ENCODE measurements around the gene MBD5.

Gene MBD5

DNA sequence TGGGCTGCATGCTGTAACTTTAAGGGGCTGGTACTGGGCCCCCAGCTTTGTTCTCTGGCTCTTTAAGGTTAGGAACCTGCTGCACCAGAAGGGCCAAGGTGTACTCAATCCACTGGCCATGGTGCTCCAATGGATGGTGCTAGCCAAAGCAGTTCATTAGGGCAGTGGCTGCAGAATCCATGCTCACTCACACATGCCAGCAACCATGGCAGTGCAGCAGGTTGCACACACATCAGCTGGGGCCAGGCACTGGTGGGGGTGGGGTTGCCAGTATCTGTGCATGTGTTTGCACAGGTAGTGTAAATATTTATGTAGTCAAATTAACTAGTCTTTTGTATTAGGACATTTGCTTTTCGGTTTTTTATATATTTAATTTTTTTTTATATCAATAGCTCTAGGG lies 395.4 kb downstream of the MBD5 start:
- Histone ChIP-seq H3K27ac (ENCODE audit: low read length) (no peak overlapping the region), H3K4me1 (ENCODE audit: insufficient read depth, low read length) (no peaks in the 10 kb centered on the region), H3K36me3 (ENCODE audit: insufficient read depth, low read depth, low read length) (no peaks in the 10 kb centered on the region), H3K9ac (ENCODE audit: low read depth, low read length) (no peak overlapping the region), H3K27me3 (ENCODE audit: insufficient read depth, low read length) (no peaks in the 10 kb centered on the region), H3K4me3 (ENCODE audit: low read length) (no peak overlapping the region), H3K9me3 (ENCODE audit: insufficient read depth, low read depth, low read length) (peaks cover 8% of the 10 kb centered on the region)

DNA sequence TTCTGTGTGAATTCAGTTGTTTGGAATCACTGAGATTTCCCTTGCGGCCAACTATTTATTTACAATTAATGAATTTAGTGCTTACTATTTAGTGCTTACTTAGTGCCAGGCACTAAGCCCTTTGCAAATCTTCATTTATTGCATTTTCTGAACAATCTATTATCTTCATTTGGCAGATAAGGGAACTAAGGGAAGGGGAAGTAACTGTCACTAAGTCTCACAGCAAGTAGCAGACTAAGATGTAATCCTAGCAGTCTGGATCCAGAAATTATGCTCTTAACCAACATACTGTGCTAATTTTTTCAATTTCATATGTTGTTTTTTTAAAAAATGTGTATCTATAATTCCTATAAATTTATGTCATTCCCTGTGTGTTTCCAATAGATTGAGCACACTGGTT lies 409.2 kb downstream of the MBD5 start:
- no peaks in the 10 kb centered on the region for H3K27me3 ChIP-seq (ENCODE audit: insufficient read depth, low read length)
- no peak overlapping the region for H3K4me3 ChIP-seq (ENCODE audit: low read length)
- H3K36me3 ChIP-seq (ENCODE audit: insufficient read depth, low read depth, low read length) = no peaks in the 10 kb centered on the region
- H3K27ac ChIP-seq (ENCODE audit: low read length) = no peak overlapping the region
- H3K9ac ChIP-seq (ENCODE audit: low read depth, low read length) = no peak overlapping the region
- no peaks in the 10 kb centered on the region for H3K4me1 ChIP-seq (ENCODE audit: insufficient read depth, low read length)
- no peaks in the 10 kb centered on the region for H3K9me3 ChIP-seq (ENCODE audit: insufficient read depth, low read depth, low read length)

DNA sequence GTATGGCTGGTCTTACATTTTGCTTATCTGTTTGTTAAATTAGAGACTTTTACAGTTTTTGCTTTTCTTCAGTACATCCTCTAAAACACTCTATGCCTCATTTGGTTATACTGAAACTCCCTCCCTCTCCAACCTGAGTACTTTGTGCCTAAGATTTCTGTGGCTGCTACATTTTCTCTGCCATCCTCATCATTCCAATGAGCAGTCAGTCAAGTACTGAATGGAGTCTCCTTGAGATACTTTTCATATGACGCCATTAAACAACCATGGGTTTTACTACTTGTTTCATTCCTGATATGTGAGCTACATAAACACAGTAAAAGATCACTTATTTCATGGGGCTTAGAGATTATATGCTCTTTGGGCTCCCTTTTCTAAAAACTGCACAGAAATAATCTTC lies 427.0 kb downstream of the MBD5 start:
- Histone ChIP-seq H3K27me3 (ENCODE audit: insufficient read depth, low read length) (no peaks in the 10 kb centered on the region), H3K9me3 (ENCODE audit: insufficient read depth, low read depth, low read length) (no peaks in the 10 kb centered on the region), H3K4me1 (ENCODE audit: insufficient read depth, low read length) (no peaks in the 10 kb centered on the region), H3K36me3 (ENCODE audit: insufficient read depth, low read depth, low read length) (no peaks in the 10 kb centered on the region), H3K9ac (ENCODE audit: low read depth, low read length) (no peak overlapping the region), H3K4me3 (ENCODE audit: low read length) (no peak overlapping the region), H3K27ac (ENCODE audit: low read length) (no peak overlapping the region)

DNA sequence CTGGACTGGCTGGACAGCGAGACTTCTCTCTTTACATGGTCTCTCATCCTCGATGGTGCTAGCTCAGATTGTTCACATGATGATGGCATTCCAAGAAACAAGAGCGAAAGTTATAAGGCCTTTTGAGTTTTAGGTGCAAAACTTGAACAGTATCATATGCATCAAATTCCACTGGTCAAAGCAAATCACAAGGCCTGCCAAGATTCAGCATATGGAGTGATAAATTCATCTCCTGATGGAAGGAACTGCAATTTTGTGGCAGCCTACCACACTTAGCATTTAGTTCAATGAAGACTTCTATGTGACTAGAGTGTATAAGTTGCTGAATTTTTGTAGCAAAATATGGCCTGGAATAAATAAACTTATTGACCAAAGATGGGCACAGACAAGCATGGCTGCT lies 429.6 kb downstream of the MBD5 start:
- Histone ChIP-seq H3K9ac (ENCODE audit: low read depth, low read length) (no peak overlapping the region), H3K36me3 (ENCODE audit: insufficient read depth, low read depth, low read length) (no peaks in the 10 kb centered on the region), H3K4me3 (ENCODE audit: low read length) (no peak overlapping the region), H3K9me3 (ENCODE audit: insufficient read depth, low read depth, low read length) (no peaks in the 10 kb centered on the region), H3K27ac (ENCODE audit: low read length) (no peak overlapping the region), H3K27me3 (ENCODE audit: insufficient read depth, low read length) (no peaks in the 10 kb centered on the region), H3K4me1 (ENCODE audit: insufficient read depth, low read length) (no peaks in the 10 kb centered on the region)

DNA sequence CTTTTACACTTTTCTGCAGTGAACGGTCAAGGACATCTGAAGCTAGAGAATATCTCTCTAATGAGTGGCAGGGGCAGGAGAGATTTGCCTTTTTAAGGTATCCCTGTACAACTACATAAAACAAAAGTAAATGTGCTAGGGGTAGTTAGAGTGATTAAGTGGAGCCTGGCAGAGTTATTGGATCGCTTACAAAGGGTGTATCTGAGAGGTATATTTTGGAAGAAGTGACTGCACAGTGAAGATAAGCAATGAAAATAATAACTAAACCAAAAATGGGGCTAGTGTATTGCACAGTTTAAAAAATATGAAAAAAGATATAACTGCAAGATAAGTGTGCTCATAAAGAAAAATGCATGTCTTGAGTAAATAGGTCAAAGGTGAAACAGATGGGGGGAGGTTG lies 430.2 kb downstream of the MBD5 start:
- no peaks in the 10 kb centered on the region for H3K9me3 ChIP-seq (ENCODE audit: insufficient read depth, low read depth, low read length)
- no peak overlapping the region for H3K4me3 ChIP-seq (ENCODE audit: low read length)
- no peaks in the 10 kb centered on the region for H3K4me1 ChIP-seq (ENCODE audit: insufficient read depth, low read length)
- no peak overlapping the region for H3K27ac ChIP-seq (ENCODE audit: low read length)
- H3K36me3 ChIP-seq (ENCODE audit: insufficient read depth, low read depth, low read length) = no peaks in the 10 kb centered on the region
- no peaks in the 10 kb centered on the region for H3K27me3 ChIP-seq (ENCODE audit: insufficient read depth, low read length)
- H3K9ac ChIP-seq (ENCODE audit: low read depth, low read length) = no peak overlapping the region

DNA sequence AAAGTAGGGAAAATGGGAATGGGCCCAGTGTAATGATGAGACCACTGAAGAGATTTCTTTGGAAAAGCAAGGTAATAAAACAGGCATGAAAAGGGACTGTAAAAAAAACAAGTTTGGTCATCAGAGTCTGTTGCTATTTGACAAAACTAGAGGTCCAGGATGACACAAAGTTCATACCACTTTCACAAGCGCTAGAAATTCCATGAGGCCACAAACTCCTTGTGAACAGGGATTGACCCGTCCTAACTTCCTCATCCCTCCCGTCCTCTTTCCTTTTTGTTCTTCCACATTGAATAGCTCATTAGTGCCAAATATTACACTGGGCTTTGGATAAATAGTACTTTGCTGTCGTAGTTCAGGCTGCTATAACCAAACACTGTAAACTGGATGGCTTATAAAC lies 434.9 kb downstream of the MBD5 start:
- Histone ChIP-seq H3K9ac (ENCODE audit: low read depth, low read length) (no peak overlapping the region), H3K27me3 (ENCODE audit: insufficient read depth, low read length) (no peaks in the 10 kb centered on the region), H3K4me1 (ENCODE audit: insufficient read depth, low read length) (no peaks in the 10 kb centered on the region), H3K9me3 (ENCODE audit: insufficient read depth, low read depth, low read length) (no peaks in the 10 kb centered on the region), H3K36me3 (ENCODE audit: insufficient read depth, low read depth, low read length) (no peaks in the 10 kb centered on the region), H3K27ac (ENCODE audit: low read length) (no peak overlapping the region), H3K4me3 (ENCODE audit: low read length) (no peak overlapping the region)

DNA sequence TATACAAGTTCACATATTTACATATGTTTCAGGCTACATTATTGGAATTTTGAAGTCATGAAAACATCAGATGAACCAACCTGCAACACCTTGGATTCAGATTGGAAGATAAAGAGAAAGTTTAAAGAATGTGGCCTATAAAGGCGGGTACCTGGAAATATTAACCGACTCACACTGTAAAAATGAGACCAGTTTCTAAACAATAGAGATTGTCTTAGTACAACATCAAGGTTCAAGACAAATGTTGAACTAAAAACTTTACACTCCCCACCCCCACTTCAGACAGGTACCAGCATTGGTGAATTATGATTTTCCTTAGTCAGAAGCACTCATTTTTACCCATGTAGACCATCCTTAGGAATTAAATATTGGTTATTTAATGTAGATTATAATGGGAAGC lies 437.3 kb downstream of the MBD5 start:
- no peak overlapping the region for H3K4me3 ChIP-seq (ENCODE audit: low read length)
- H3K9me3 ChIP-seq (ENCODE audit: insufficient read depth, low read depth, low read length) = no peaks in the 10 kb centered on the region
- H3K36me3 ChIP-seq (ENCODE audit: insufficient read depth, low read depth, low read length) = no peaks in the 10 kb centered on the region
- no peaks in the 10 kb centered on the region for H3K27me3 ChIP-seq (ENCODE audit: insufficient read depth, low read length)
- no peak overlapping the region for H3K9ac ChIP-seq (ENCODE audit: low read depth, low read length)
- no peaks in the 10 kb centered on the region for H3K4me1 ChIP-seq (ENCODE audit: insufficient read depth, low read length)
- no peak overlapping the region for H3K27ac ChIP-seq (ENCODE audit: low read length)

DNA sequence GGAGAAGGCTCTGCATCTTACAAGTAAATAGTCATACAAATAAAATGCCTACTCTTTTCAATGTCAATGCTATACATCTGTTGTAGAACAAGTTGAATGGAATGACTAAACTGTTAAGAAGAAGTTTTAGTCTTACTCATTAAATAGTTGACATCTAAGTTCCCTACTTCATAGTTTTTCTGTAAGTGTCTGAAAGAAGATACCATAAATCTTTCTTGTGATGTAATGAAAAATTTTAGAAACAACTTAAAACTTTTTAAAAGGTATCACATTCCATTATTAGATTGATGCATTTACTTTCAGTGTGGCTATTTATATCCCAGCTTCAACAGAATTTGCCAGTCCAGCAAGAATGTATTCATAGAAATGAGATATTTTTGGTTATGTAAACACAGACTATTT lies 438.5 kb downstream of the MBD5 start:
- H3K27me3 ChIP-seq (ENCODE audit: insufficient read depth, low read length) = no peaks in the 10 kb centered on the region
- no peak overlapping the region for H3K27ac ChIP-seq (ENCODE audit: low read length)
- H3K9me3 ChIP-seq (ENCODE audit: insufficient read depth, low read depth, low read length) = no peaks in the 10 kb centered on the region
- H3K4me3 ChIP-seq (ENCODE audit: low read length) = no peak overlapping the region
- H3K9ac ChIP-seq (ENCODE audit: low read depth, low read length) = no peak overlapping the region
- H3K4me1 ChIP-seq (ENCODE audit: insufficient read depth, low read length) = no peaks in the 10 kb centered on the region
- H3K36me3 ChIP-seq (ENCODE audit: insufficient read depth, low read depth, low read length) = no peaks in the 10 kb centered on the region

- Histone ChIP-seq H3K4me3 (ENCODE audit: low read length) (no peak overlapping the region), H3K9me3 (ENCODE audit: insufficient read depth, low read depth, low read length) (no peaks in the 10 kb centered on the region), H3K36me3 (ENCODE audit: insufficient read depth, low read depth, low read length) (no peaks in the 10 kb centered on the region)
These were observed 441.0 kb downstream of the MBD5 start for GRCh38 chr2:148461876-148462275.

GRCh38 chr2:148475626-148476025 lies 454.7 kb downstream of the MBD5 start:
- no peaks in the 10 kb centered on the region for H3K36me3 ChIP-seq (ENCODE audit: insufficient read depth, low read depth, low read length)
- H3K4me1 ChIP-seq (ENCODE audit: insufficient read depth, low read length) = no peaks in the 10 kb centered on the region
- no peak overlapping the region for H3K27ac ChIP-seq (ENCODE audit: low read length)
- H3K9me3 ChIP-seq (ENCODE audit: insufficient read depth, low read depth, low read length) = no peaks in the 10 kb centered on the region
- H3K9ac ChIP-seq (ENCODE audit: low read depth, low read length) = no peak overlapping the region
- no peak overlapping the region for H3K4me3 ChIP-seq (ENCODE audit: low read length)
- H3K27me3 ChIP-seq (ENCODE audit: insufficient read depth, low read length) = no peaks in the 10 kb centered on the region

More at GRCh38 chr2:148461876-148462275, 441.0 kb downstream of the MBD5 start:
- no peak overlapping the region for H3K27ac ChIP-seq (ENCODE audit: low read length)
- no peaks in the 10 kb centered on the region for H3K4me1 ChIP-seq (ENCODE audit: insufficient read depth, low read length)
- H3K27me3 ChIP-seq (ENCODE audit: insufficient read depth, low read length) = no peaks in the 10 kb centered on the region
- no peak overlapping the region for H3K9ac ChIP-seq (ENCODE audit: low read depth, low read length)

DNA sequence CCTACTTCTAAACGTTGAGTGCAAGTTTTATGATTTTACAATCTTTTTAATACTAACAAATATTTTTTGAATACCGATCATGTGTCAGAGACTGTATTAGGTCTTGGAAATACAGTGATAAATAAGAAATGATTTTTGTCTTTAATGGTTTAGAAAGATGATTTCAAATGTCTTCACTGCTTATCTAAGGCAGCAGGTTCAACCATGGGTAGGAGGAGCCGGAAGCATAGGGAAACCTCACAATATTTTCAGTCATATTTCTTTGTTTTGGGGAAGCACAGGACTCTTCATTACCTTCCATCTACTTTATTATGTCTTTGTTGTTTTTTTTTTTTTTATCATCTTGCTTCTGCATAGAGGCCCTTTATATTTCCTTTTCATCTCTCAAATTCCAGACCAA lies 458.5 kb downstream of the MBD5 start:
- Histone ChIP-seq H3K4me3 (ENCODE audit: low read length) (no peak overlapping the region), H3K4me1 (ENCODE audit: insufficient read depth, low read length) (no peaks in the 10 kb centered on the region), H3K36me3 (ENCODE audit: insufficient read depth, low read depth, low read length) (no peaks in the 10 kb centered on the region), H3K9ac (ENCODE audit: low read depth, low read length) (no peak overlapping the region), H3K27me3 (ENCODE audit: insufficient read depth, low read length) (no peaks in the 10 kb centered on the region), H3K27ac (ENCODE audit: low read length) (no peak overlapping the region), H3K9me3 (ENCODE audit: insufficient read depth, low read depth, low read length) (no peaks in the 10 kb centered on the region)

DNA sequence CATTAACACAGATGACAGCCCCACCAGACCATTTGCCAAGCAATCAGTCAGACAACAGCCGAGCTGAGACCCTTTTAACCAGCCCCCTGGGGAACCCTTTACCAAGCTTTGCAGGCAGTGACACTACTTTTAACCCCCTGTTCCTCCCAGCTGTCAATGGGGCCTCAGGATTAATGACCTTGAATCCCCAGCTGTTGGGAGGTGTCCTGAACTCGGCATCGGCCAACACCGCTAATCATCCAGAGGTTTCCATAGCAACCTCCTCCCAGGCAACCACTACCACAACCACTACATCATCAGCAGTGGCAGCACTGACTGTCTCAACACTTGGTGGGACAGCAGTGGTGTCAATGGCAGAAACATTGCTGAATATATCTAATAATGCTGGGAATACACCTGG lies 462.8 kb downstream of the MBD5 start:
- no peak overlapping the region for H3K27ac ChIP-seq (ENCODE audit: low read length)
- H3K4me1 ChIP-seq (ENCODE audit: insufficient read depth, low read length) = peaks cover 4% of the 10 kb centered on the region; the same call in 1 of the 2 replicates

GRCh38 chr2:148484066-148484465 lies 463.2 kb downstream of the MBD5 start:
- Histone ChIP-seq H3K4me1 (ENCODE audit: insufficient read depth, low read length) (peaks cover 4% of the 10 kb centered on the region; the same call in 1 of the 2 replicates), H3K9me3 (ENCODE audit: insufficient read depth, low read depth, low read length) (no peaks in the 10 kb centered on the region), H3K9ac (ENCODE audit: low read depth, low read length) (no peak overlapping the region), H3K27ac (ENCODE audit: low read length) (no peak overlapping the region), H3K27me3 (ENCODE audit: insufficient read depth, low read length) (no peaks in the 10 kb centered on the region), H3K4me3 (ENCODE audit: low read length) (no peak overlapping the region), H3K36me3 (ENCODE audit: insufficient read depth, low read depth, low read length) (no peaks in the 10 kb centered on the region)

More for the DNA sequence above, 462.8 kb downstream of the MBD5 start:
- Histone ChIP-seq H3K9me3 (ENCODE audit: insufficient read depth, low read depth, low read length) (no peaks in the 10 kb centered on the region), H3K4me3 (ENCODE audit: low read length) (no peak overlapping the region), H3K9ac (ENCODE audit: low read depth, low read length) (no peak overlapping the region), H3K27me3 (ENCODE audit: insufficient read depth, low read length) (no peaks in the 10 kb centered on the region), H3K36me3 (ENCODE audit: insufficient read depth, low read depth, low read length) (no peaks in the 10 kb centered on the region)

Data from iPS-20b (cell line).